ENCODE results near the gene VAMP2.

The VAMP2 gene

GRCh38 chr17:8142887-8143580, 19.7 kb downstream of the VAMP2 start:
- TF ChIP-seq YY1 (IDR thresholded peaks at IDR 0.05; ENCODE audit: low read depth): no peak
- no peak for TF ChIP-seq RAD21 (IDR thresholded peaks at IDR 0.05; ENCODE audit: low read depth)
- no peak for TF ChIP-seq EGR1 (IDR thresholded peaks at IDR 0.05)
- TF ChIP-seq TAF1 (IDR thresholded peaks at IDR 0.05; ENCODE audit: low read depth): no peak
- TF ChIP-seq CREB1 (IDR thresholded peaks at IDR 0.05; ENCODE audit: low read depth): no peak
- TF ChIP-seq MAX (IDR thresholded peaks at IDR 0.05): no peak
- TF ChIP-seq TEAD4 (IDR thresholded peaks at IDR 0.05): no peak
- no peak for TF ChIP-seq ZBTB7A (IDR thresholded peaks at IDR 0.05; ENCODE audit: low read depth)
- no peak for TF ChIP-seq CEBPB (IDR thresholded peaks at IDR 0.05)
- no peak for TF ChIP-seq FOXM1 (IDR thresholded peaks at IDR 0.05; ENCODE audit: borderline replicate concordance, low read depth)
- TF ChIP-seq NFIC (IDR thresholded peaks at IDR 0.05): no peak
- TF ChIP-seq USF1 (IDR thresholded peaks at IDR 0.05): no peak
- TF ChIP-seq REST (IDR thresholded peaks at IDR 0.05; ENCODE audit: low read depth): no peak
- TF ChIP-seq EP300 (IDR thresholded peaks at IDR 0.05; ENCODE audit: borderline replicate concordance): no peak
- TF ChIP-seq TCF12 (IDR thresholded peaks at IDR 0.05; ENCODE audit: low read depth): no peak

GRCh38 chr17:8142158-8142886, 20.4 kb downstream of the VAMP2 start:
- TF ChIP-seq MAX (IDR thresholded peaks at IDR 0.05) (no peak), YY1 (IDR thresholded peaks at IDR 0.05; ENCODE audit: low read depth) (no peak), EP300 (IDR thresholded peaks at IDR 0.05; ENCODE audit: borderline replicate concordance) (no peak), CREB1 (IDR thresholded peaks at IDR 0.05; ENCODE audit: low read depth) (no peak), TEAD4 (IDR thresholded peaks at IDR 0.05) (no peak), TAF1 (IDR thresholded peaks at IDR 0.05; ENCODE audit: low read depth) (no peak), CEBPB (IDR thresholded peaks at IDR 0.05) (no peak), ZBTB7A (IDR thresholded peaks at IDR 0.05; ENCODE audit: low read depth) (no peak), NFIC (IDR thresholded peaks at IDR 0.05) (no peak), FOXM1 (IDR thresholded peaks at IDR 0.05; ENCODE audit: borderline replicate concordance, low read depth) (no peak), RAD21 (IDR thresholded peaks at IDR 0.05; ENCODE audit: low read depth) (no peak), USF1 (IDR thresholded peaks at IDR 0.05) (no peak), TCF12 (IDR thresholded peaks at IDR 0.05; ENCODE audit: low read depth) (no peak), REST (IDR thresholded peaks at IDR 0.05; ENCODE audit: low read depth) (no peak), EGR1 (IDR thresholded peaks at IDR 0.05) (no peak)

- TF ChIP-seq MAX (IDR thresholded peaks at IDR 0.05) (no peak), TCF12 (IDR thresholded peaks at IDR 0.05; ENCODE audit: low read depth) (no peak), NFIC (IDR thresholded peaks at IDR 0.05) (no peak), TEAD4 (IDR thresholded peaks at IDR 0.05) (no peak), USF1 (IDR thresholded peaks at IDR 0.05) (no peak), EP300 (IDR thresholded peaks at IDR 0.05; ENCODE audit: borderline replicate concordance) (no peak), CEBPB (IDR thresholded peaks at IDR 0.05) (no peak), CREB1 (IDR thresholded peaks at IDR 0.05; ENCODE audit: low read depth) (no peak), ZBTB7A (IDR thresholded peaks at IDR 0.05; ENCODE audit: low read depth) (no peak), EGR1 (IDR thresholded peaks at IDR 0.05) (no peak), FOXM1 (IDR thresholded peaks at IDR 0.05; ENCODE audit: borderline replicate concordance, low read depth) (no peak), TAF1 (IDR thresholded peaks at IDR 0.05; ENCODE audit: low read depth) (no peak), REST (IDR thresholded peaks at IDR 0.05; ENCODE audit: low read depth) (no peak), RAD21 (IDR thresholded peaks at IDR 0.05; ENCODE audit: low read depth) (no peak), YY1 (IDR thresholded peaks at IDR 0.05; ENCODE audit: low read depth) (no peak)
These were observed 21.0 kb downstream of the VAMP2 start for GRCh38 chr17:8141741-8142140.
